ENCODE results near the gene LY6G6D.

- TF ChIP-seq TOX (CRISPR knock-in tag; IDR thresholded peaks at IDR 0.05; ENCODE audit: borderline replicate concordance) (no peak), TCF4 (CRISPR knock-in tag; IDR thresholded peaks at IDR 0.05; ENCODE audit: borderline replicate concordance) (no peak), TSHZ2 (CRISPR knock-in tag; IDR thresholded peaks at IDR 0.05) (no peak)
Measured at GRCh38 chr6:31741815-31742214, 26.7 kb downstream of the LY6G6D start.
